Uterus (tissue), 4 donors: ENCODE measurements around the gene RHOBTB1. TPM values are rescaled to one million over a fixed set of nuclear protein-coding genes. Genes with fewer than 3 reads are reported as not detected.

Experiments used
- DNase-seq, 2 donors: peaks; one replicate each; pipeline ENCODE4 v3.0.0-alpha.2; 2019 to 2020
- H3K27ac ChIP-seq, 2 donors: fragments of 200-600 bp; sonication (generic); 1 replicate in 1 of 2; 2 replicates in 1 of 2; pipeline ENCODE4 v1.5.1; 2016 to 2018
- H3K27me3 ChIP-seq, 2 donors: fragments of 200-600 bp; sonication (generic); one replicate each; pipeline ENCODE4 v1.5.1; 2018 to 2019; ENCODE audit warnings: control low read depth in 1 of 2
- H3K36me3 ChIP-seq, 2 donors: fragments of 200-600 bp; sonication (generic); one replicate each; pipeline ENCODE4 v1.5.1; 2019; ENCODE audit warnings: control low read depth in 1 of 2
- H3K4me1 ChIP-seq, 2 donors: fragments of 200-600 bp; sonication (generic); one replicate each; pipeline ENCODE4 v1.5.1; 2018 to 2019; ENCODE audit warnings: control low read depth in 1 of 2
- H3K4me3 ChIP-seq, 2 donors: fragments of 200-600 bp; sonication (generic); 1 replicate in 1 of 2; 2 replicates in 1 of 2; pipeline ENCODE4 v1.5.1; 2018 to 2019; ENCODE audit warnings: mild to moderate bottlenecking in 1 of 2
- H3K9me3 ChIP-seq, 2 donors: fragments of 200-600 bp; sonication (generic); one replicate each; pipeline ENCODE4 v1.5.1; 2019; ENCODE audit warnings: control low read depth in 1 of 2
- POLR2A ChIP-seq, 2 donors: fragments of 450-650 bp; IDR thresholded peaks; one replicate each; pipeline ENCODE4 v1.6.1; 2016; ENCODE audit warnings: antibody characterized with exemption in 2 of 2, mild to moderate bottlenecking in 1 of 2, moderate library complexity in 1 of 2
- intact Hi-C: fragments of 100-400 bp; cut with DNase I; formaldehyde crosslinking; loops from one replicate; pipeline ENCODE4 v1.15.1; 2023; ENCODE audit warnings: low total_unique reads
- total RNA-seq, 4 donors: library from RNA; depleted of rRNA in 3 of 4; stranded (reverse); fragments of >200 nt in 3 of 4; gene quantifications; one replicate each; pipeline versions ENCODE4 v1.1.0 to v1.2.4, GENCODE V29; 2014 to 2023
- TF ChIP-seq, protein P1 (sequence below), 4 experiments: fragments of 200-600 bp in 2 of 4; fragments of 450-650 bp in 2 of 4; sonication (generic) in 2 of 4; IDR thresholded peaks; one replicate each; pipeline ENCODE4 v1.5.1; 2016 to 2019; ENCODE audit warnings: antibody characterized with exemption in 4 of 4, mild to moderate bottlenecking in 2 of 4, moderate library complexity in 1 of 4
- donor health status: DM: yes; HTN: yes; CAD: no.

The RHOBTB1 gene
- total RNA-seq, 4 donors from 2014 or later = 6.9 to 67.5 (median 13.8) TPM

DNA sequence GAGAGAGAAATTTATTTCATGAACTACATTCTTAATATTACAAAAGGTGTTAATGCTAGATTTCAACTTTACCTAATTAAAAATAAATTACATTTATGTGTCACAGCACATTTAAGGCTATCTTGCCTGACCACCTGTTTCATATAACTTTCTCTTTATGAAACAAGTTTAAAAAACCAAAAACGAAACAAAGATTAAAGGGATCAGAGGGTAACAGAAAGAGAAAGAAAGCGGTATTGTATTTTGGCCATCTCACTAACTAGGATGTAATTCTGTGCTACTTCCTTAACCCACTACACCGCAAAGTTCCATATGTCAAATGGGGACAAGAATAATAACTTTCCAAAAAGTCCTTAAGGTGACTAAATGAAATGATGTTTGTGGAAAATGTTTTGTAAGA lies 6.3 kb upstream of the RHOBTB1 start:
- Histone ChIP-seq H3K36me3 (no peaks in the 10 kb centered on the region), H3K27ac (no peak overlapping the region), H3K27me3 (no peaks in the 10 kb centered on the region), H3K4me1 (no peaks in the 10 kb centered on the region), H3K4me3 (no peak overlapping the region), H3K9me3 (no peaks in the 10 kb centered on the region)
- TF ChIP-seq, protein P1, sequence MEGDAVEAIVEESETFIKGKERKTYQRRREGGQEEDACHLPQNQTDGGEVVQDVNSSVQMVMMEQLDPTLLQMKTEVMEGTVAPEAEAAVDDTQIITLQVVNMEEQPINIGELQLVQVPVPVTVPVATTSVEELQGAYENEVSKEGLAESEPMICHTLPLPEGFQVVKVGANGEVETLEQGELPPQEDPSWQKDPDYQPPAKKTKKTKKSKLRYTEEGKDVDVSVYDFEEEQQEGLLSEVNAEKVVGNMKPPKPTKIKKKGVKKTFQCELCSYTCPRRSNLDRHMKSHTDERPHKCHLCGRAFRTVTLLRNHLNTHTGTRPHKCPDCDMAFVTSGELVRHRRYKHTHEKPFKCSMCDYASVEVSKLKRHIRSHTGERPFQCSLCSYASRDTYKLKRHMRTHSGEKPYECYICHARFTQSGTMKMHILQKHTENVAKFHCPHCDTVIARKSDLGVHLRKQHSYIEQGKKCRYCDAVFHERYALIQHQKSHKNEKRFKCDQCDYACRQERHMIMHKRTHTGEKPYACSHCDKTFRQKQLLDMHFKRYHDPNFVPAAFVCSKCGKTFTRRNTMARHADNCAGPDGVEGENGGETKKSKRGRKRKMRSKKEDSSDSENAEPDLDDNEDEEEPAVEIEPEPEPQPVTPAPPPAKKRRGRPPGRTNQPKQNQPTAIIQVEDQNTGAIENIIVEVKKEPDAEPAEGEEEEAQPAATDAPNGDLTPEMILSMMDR (IDR thresholded peaks at IDR 0.05) = no peak
- TF ChIP-seq POLR2A (IDR thresholded peaks at IDR 0.05) = no peak
- DNase-seq = no peak
- intact Hi-C loops = no loop called here

DNA sequence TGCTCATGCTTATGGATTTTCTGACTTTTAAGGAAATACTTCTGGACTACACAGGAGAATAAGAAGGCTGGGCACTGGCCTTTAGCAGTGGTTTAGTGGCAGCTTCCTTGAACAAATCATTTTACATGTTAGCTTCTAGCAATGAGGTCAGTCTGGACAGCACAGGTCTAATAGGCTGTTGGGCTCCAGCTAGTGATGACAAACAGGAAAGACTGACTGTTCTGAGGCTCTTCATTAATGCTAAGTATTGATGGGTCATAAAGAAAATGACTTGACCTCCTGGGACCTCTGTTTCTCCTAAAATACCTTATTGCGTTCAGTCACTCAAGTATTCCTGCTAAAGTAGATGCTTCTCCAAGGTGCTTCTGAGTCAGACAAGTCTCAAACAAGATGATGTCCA lies 4.9 kb upstream of the RHOBTB1 start:
- TF ChIP-seq, protein P1 (IDR thresholded peaks at IDR 0.05) = no peak
- no peak for TF ChIP-seq POLR2A (IDR thresholded peaks at IDR 0.05)
- no peak for DNase-seq
- H3K4me1 ChIP-seq = no peaks in the 10 kb centered on the region
- H3K27me3 ChIP-seq = no peaks in the 10 kb centered on the region
- no peaks in the 10 kb centered on the region for H3K9me3 ChIP-seq
- no peak overlapping the region for H3K27ac ChIP-seq
- intact Hi-C loops = no loop called here
- H3K4me3 ChIP-seq = no peak overlapping the region
- no peaks in the 10 kb centered on the region for H3K36me3 ChIP-seq

DNA sequence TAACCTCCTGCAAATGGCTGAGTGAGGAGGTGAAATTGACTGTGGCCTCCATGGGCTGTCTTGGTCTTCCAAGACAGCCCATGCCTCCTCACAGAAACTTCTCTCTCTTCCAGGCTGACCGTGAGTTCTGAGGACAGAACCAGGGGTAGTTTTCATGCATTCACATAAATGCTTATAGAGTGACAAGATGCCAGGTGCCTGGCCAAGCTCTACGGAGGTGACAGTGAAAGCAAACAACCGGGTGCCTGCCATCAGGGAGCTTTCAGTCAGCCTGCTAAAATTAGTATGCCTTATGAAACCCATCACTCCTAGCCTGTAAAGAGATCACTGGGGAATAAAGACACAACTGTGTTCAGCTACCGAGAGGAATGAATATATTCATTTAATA lies 919 bp upstream of the RHOBTB1 start:
- Histone ChIP-seq H3K36me3 (no peaks in the 10 kb centered on the region), H3K27me3 (no peaks in the 10 kb centered on the region), H3K4me1 (no peaks in the 10 kb centered on the region), H3K9me3 (no peaks in the 10 kb centered on the region), H3K4me3 (peak overlapping the region; percentile 63 to 87), H3K27ac (peak overlapping the region; percentile 96 to 97)
- no peak for DNase-seq
- intact Hi-C loops = no loop called here
- TF ChIP-seq, protein P1 (IDR thresholded peaks at IDR 0.05) = no peak
- no peak for TF ChIP-seq POLR2A (IDR thresholded peaks at IDR 0.05)

DNA sequence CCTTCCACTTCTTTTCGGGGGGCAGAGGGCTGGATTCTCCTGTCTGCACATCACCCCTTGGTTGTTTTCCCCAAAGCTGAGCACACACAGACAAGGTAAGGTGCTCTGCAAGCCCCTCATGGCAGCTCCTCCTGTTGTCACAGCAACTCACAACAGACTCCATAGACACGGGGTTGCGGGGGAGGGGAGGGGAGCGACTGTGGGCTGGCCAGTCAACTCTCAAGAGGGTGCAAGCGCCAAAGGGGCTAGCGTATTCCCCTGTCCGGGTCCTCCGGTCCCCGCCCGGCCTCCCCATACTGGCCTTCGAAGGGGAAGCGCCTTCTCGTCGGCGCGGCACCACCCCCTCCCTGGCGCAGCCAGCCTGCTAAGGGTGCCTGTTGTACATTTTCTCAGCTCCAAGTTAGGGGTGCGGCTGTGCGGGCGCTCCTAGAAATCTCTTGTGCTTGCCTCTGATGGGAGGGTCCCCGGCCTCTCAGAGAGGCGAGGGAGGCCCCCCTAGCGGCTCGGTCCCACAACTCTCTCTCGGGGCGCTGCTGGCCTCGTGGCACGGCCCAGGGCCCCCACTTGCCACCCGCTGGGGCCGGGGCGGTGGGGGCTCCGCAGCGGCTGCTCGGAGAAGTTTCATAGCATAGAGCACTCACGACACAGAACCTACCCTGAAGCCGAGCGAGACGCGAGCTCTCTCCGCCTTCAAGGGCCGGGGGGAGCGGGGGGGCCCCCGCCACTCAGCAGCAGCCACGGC lies 498 bp downstream of the RHOBTB1 start:
- no peaks in the 10 kb centered on the region for H3K4me1 ChIP-seq
- intact Hi-C loops = no loop called here
- TF ChIP-seq, protein P1 (IDR thresholded peaks at IDR 0.05) = peak in 1 of 4 experiments; percentile 1
- TF ChIP-seq POLR2A (IDR thresholded peaks at IDR 0.05) = no peak
- H3K36me3 ChIP-seq = no peaks in the 10 kb centered on the region
- H3K4me3 ChIP-seq = peak overlapping the region; percentile 63 to 87
- no peaks in the 10 kb centered on the region for H3K27me3 ChIP-seq
- H3K27ac ChIP-seq = peak overlapping the region; percentile 96 to 97
- no peaks in the 10 kb centered on the region for H3K9me3 ChIP-seq
- peak; percentile 78 for DNase-seq

DNA sequence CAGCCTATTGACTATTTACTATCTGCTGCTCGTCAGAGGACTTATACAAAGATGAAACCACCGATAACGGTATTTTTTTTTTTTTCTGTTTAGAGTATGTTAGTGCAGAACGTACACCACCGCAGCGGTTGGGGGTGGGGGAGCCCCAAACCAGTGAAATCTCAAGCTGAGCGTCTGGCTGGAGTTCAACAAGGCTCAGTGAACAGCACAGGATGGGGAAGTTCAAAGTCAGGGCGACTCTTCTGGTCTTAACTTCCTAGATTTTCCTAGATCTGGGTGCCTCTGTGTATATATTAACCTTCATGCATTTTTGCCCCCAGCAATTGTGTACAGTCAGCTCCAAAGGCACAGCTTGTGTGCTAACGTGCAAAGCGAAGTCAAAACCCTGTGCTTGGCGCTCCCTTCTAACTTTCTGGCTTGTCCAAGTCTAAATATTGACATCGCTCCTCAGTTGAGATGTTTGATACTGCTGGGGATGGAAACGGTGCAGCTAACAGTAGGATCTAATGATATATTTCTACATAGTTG lies 1.1 kb downstream of the RHOBTB1 start:
- Histone ChIP-seq H3K4me3 (peak overlapping the region; percentile 63 to 87), H3K4me1 (no peaks in the 10 kb centered on the region), H3K9me3 (no peaks in the 10 kb centered on the region), H3K36me3 (no peaks in the 10 kb centered on the region), H3K27me3 (no peaks in the 10 kb centered on the region), H3K27ac (peak overlapping the region; percentile 96 to 97)
- TF ChIP-seq POLR2A (IDR thresholded peaks at IDR 0.05) = no peak
- TF ChIP-seq, protein P1 (IDR thresholded peaks at IDR 0.05) = no peak
- intact Hi-C loops = no loop called here
- DNase-seq = peak; percentile 47 to 56
